SH-SY5Y (cell line): ENCODE results near the gene SUGCT.

Source experiments
- GATA2 ChIP-seq: IDR thresholded peaks from 2 replicates; pipeline ENCODE4 v1.6.1; 2011; ENCODE audit warnings: mild to moderate bottlenecking, low read depth, low read length
- GATA3 ChIP-seq: IDR thresholded peaks from 2 replicates; pipeline ENCODE4 v1.6.1; 2011; ENCODE audit warnings: low read depth, mild to moderate bottlenecking, low read length, moderate library complexity

GRCh38 chr7:40722242-40722641 is 587.4 kb downstream of the SUGCT start:
- TF ChIP-seq GATA2 (no peak), GATA3 (no peak)
